Measurements from ENCODE around the gene GTPBP8. TPM values are rescaled to one million over a fixed set of nuclear protein-coding genes. Genes with fewer than 3 reads are reported as not detected.

Gene GTPBP8
- total RNA-seq, 4 donors from 2014 or later = 7.8 to 26.0 (median 21.4) TPM

- ATAC-seq = no peak
- no peaks in the 10 kb centered on the region for H3K36me3 ChIP-seq
- no peaks in the 10 kb centered on the region for H3K4me1 ChIP-seq
- TF ChIP-seq, protein P1, sequence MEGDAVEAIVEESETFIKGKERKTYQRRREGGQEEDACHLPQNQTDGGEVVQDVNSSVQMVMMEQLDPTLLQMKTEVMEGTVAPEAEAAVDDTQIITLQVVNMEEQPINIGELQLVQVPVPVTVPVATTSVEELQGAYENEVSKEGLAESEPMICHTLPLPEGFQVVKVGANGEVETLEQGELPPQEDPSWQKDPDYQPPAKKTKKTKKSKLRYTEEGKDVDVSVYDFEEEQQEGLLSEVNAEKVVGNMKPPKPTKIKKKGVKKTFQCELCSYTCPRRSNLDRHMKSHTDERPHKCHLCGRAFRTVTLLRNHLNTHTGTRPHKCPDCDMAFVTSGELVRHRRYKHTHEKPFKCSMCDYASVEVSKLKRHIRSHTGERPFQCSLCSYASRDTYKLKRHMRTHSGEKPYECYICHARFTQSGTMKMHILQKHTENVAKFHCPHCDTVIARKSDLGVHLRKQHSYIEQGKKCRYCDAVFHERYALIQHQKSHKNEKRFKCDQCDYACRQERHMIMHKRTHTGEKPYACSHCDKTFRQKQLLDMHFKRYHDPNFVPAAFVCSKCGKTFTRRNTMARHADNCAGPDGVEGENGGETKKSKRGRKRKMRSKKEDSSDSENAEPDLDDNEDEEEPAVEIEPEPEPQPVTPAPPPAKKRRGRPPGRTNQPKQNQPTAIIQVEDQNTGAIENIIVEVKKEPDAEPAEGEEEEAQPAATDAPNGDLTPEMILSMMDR (IDR thresholded peaks at IDR 0.05) = no peak
- TF ChIP-seq POLR2A (IDR thresholded peaks at IDR 0.05) (no peak), POLR2AphosphoS5 (IDR thresholded peaks at IDR 0.05) (no peak), EP300 (IDR thresholded peaks at IDR 0.05) (no peak)
- no peak overlapping the region for H3K27ac ChIP-seq
- no peaks in the 10 kb centered on the region for H3K9me3 ChIP-seq
- no peaks in the 10 kb centered on the region for H3K27me3 ChIP-seq
- H3K4me3 ChIP-seq = no peak overlapping the region
These were observed 27.1 kb upstream of the GTPBP8 start for GRCh38 chr3:112963683-112964082.

DNA sequence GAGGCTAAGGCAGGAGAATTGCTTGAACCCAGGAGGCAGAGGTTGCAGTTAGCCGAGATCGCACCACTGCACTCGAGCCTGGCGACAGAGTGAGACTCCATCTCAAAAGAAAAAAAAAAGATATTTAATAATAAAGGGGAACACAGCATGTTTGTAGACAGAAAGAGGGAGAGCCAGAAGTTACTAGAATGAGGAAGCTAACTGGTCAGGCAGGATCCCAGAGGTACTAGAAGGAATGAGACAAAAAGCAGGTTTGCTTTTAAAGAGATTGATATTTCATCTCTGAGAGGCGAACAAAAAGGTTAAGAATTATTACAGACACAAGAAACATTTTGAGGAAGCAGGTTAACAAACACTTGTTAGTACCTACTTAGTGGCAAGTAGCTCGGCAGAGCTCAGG is 25.1 kb upstream of the GTPBP8 start:
- ATAC-seq = no peak
- H3K4me1 ChIP-seq = no peaks in the 10 kb centered on the region
- TF ChIP-seq EP300 (IDR thresholded peaks at IDR 0.05) (no peak), POLR2A (IDR thresholded peaks at IDR 0.05) (no peak), POLR2AphosphoS5 (IDR thresholded peaks at IDR 0.05) (no peak)
- TF ChIP-seq, protein P1 (IDR thresholded peaks at IDR 0.05) = no peak
- WGBS, 2 donors (ENCODE audit: low coverage in 1 of 2) = 60 to 92% methylated on average over 1 to 6 of the region's 6 CpGs
- H3K9me3 ChIP-seq = no peaks in the 10 kb centered on the region
- no peaks in the 10 kb centered on the region for H3K27me3 ChIP-seq
- H3K27ac ChIP-seq = no peak overlapping the region
- H3K36me3 ChIP-seq = no peaks in the 10 kb centered on the region
- H3K4me3 ChIP-seq = no peak overlapping the region

GRCh38 chr3:112966633-112967032 is 24.2 kb upstream of the GTPBP8 start:
- Histone ChIP-seq H3K4me1 (no peaks in the 10 kb centered on the region), H3K36me3 (no peaks in the 10 kb centered on the region), H3K27me3 (no peaks in the 10 kb centered on the region), H3K27ac (no peak overlapping the region), H3K4me3 (no peak overlapping the region), H3K9me3 (no peaks in the 10 kb centered on the region)
- no peak for TF ChIP-seq POLR2A (IDR thresholded peaks at IDR 0.05)
- TF ChIP-seq EP300 (IDR thresholded peaks at IDR 0.05) = no peak
- TF ChIP-seq, protein P1 (IDR thresholded peaks at IDR 0.05) = no peak
- no peak for TF ChIP-seq POLR2AphosphoS5 (IDR thresholded peaks at IDR 0.05)
- 56 to 63% methylated on average over 2 of the region's 2 CpGs for WGBS, 2 donors (ENCODE audit: low coverage in 1 of 2)
- ATAC-seq = no peak

DNA sequence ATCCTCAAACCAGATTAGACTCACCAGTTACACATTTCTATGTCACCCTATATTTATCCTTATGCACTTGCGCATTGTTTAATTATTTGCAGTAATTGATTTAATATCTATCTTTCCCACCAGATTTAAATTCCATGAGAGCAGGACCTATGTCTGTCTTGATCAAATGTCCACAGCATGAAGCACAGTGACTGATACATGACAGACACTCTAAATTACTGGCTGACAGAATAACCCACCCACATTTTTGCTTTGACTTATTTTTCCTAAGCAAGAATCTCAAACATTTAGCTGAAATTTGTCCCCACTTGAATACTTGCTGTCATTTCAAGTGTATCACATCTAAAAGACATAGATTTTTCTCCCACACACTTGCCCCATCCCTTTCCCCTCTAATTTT is 23.4 kb upstream of the GTPBP8 start:
- no peaks in the 10 kb centered on the region for H3K36me3 ChIP-seq
- no peak for TF ChIP-seq EP300 (IDR thresholded peaks at IDR 0.05)
- TF ChIP-seq POLR2A (IDR thresholded peaks at IDR 0.05) = no peak
- TF ChIP-seq, protein P1 (IDR thresholded peaks at IDR 0.05) = no peak
- TF ChIP-seq POLR2AphosphoS5 (IDR thresholded peaks at IDR 0.05) = no peak
- H3K4me1 ChIP-seq = no peaks in the 10 kb centered on the region
- H3K9me3 ChIP-seq = no peaks in the 10 kb centered on the region
- no peaks in the 10 kb centered on the region for H3K27me3 ChIP-seq
- 95 to 100% methylated on average over 1 of the region's 1 CpG for WGBS, 2 donors (ENCODE audit: low coverage in 1 of 2)
- no peak overlapping the region for H3K4me3 ChIP-seq
- no peak overlapping the region for H3K27ac ChIP-seq
- no peak for ATAC-seq

DNA sequence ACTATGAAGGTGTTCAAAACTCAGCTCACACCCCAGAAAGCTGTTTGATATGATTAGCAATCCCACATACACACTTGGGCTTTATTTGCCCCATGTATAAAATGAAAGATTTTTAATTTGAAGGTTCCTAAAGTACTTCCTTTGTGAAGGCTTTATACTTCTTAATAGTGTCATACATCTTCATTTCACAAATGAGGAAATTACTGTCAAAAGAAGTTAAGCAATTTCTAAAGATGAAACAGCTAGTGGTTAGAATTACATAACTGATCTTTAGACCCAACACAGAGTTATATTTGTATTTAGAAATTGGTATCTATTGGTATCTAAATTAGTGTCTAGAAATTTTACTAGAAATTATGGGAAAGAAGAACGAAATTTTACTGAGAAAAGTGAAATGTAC is 23.0 kb upstream of the GTPBP8 start:
- no peaks in the 10 kb centered on the region for H3K4me1 ChIP-seq
- TF ChIP-seq POLR2A (IDR thresholded peaks at IDR 0.05) = no peak
- no peak for TF ChIP-seq POLR2AphosphoS5 (IDR thresholded peaks at IDR 0.05)
- TF ChIP-seq, protein P1 (IDR thresholded peaks at IDR 0.05) = no peak
- TF ChIP-seq EP300 (IDR thresholded peaks at IDR 0.05) = no peak
- H3K9me3 ChIP-seq = no peaks in the 10 kb centered on the region
- no peak overlapping the region for H3K4me3 ChIP-seq
- ATAC-seq = no peak
- WGBS, 2 donors (ENCODE audit: low coverage in 1 of 2) = 50 to 64% methylated on average over 1 of the region's 1 CpG
- H3K27me3 ChIP-seq = no peaks in the 10 kb centered on the region
- H3K27ac ChIP-seq = no peak overlapping the region
- no peaks in the 10 kb centered on the region for H3K36me3 ChIP-seq
